HG02970 (cell line): ENCODE measurements around the gene MYO7A.
"Not testable (repeated sequence)": the region's sequence is repeated elsewhere in the genome, so short reads cannot be mapped to it uniquely, and the experiment has no call there.

ENCODE experiments used
- ATAC-seq: cut with Tn5 transposase; IDR thresholded peaks from one replicate; pipeline ENCODE4 v1.9.1; 2021; ENCODE audit warnings: mild to moderate bottlenecking, moderate library complexity, moderate number of reproducible peaks; ENCODE audit not compliant: unreplicated experiment, low FRiP score

The MYO7A gene

GRCh38 chr11:77092382-77092781 lies 35.7 kb upstream of the MYO7A start:
- ATAC-seq, result no peak

GRCh38 chr11:77093056-77093891 lies 34.8 kb upstream of the MYO7A start:
- no peak for ATAC-seq

GRCh38 chr11:77093987-77094840 lies 33.8 kb upstream of the MYO7A start:
- no peak for ATAC-seq

- no peak for ATAC-seq
Observed at GRCh38 chr11:77094841-77095365, 33.1 kb upstream of the MYO7A start.

- ATAC-seq, result no peak
Observed at GRCh38 chr11:77095551-77096490, 32.2 kb upstream of the MYO7A start.

- ATAC-seq, result no peak
Observed at GRCh38 chr11:77096591-77097019, 31.4 kb upstream of the MYO7A start.

- ATAC-seq, result not testable (repeated sequence)
Observed at GRCh38 chr11:77097180-77097579, 30.9 kb upstream of the MYO7A start.

- ATAC-seq, result no peak
Observed at GRCh38 chr11:77100166-77101042, 27.6 kb upstream of the MYO7A start.

GRCh38 chr11:77101043-77101537 lies 27.0 kb upstream of the MYO7A start:
- ATAC-seq, result no peak

- no peak for ATAC-seq
Observed at GRCh38 chr11:77102246-77103210, 25.5 kb upstream of the MYO7A start, which contains the start of gene OMP. OMP (plus strand) TSS chr11:77102840; CDS start chr11:77102840, 0 bp downstream.

GRCh38 chr11:77103319-77103718 lies 24.7 kb upstream of the MYO7A start:
- ATAC-seq, result no peak

GRCh38 chr11:77104727-77105126 lies 23.3 kb upstream of the MYO7A start:
- ATAC-seq, result no peak

GRCh38 chr11:77106321-77106720 lies 21.7 kb upstream of the MYO7A start:
- ATAC-seq, result no peak

- no peak for ATAC-seq
Observed at GRCh38 chr11:77106759-77107158, 21.3 kb upstream of the MYO7A start.

GRCh38 chr11:77107950-77108349 lies 20.1 kb upstream of the MYO7A start:
- ATAC-seq, result no peak

GRCh38 chr11:77108436-77108835 lies 19.6 kb upstream of the MYO7A start:
- no peak for ATAC-seq

GRCh38 chr11:77109236-77110019 lies 18.6 kb upstream of the MYO7A start:
- ATAC-seq, result no peak
